K562 treated with DMSO at 1 percent for 48 hours (cell line): ENCODE measurements around the gene DUSP19. TPM values are rescaled to one million over a fixed set of nuclear protein-coding genes. Genes with fewer than 3 reads are reported as not detected.

Experiments used
- total RNA-seq: library from RNA; unstranded; fragments of 300-600 nt; gene quantifications from 2 replicates; pipeline ENCODE4 v1.2.3, GENCODE V29; 2022; ENCODE audit warnings: low replicate concordance; ENCODE audit errors: extremely low read depth

The DUSP19 gene, protein sequence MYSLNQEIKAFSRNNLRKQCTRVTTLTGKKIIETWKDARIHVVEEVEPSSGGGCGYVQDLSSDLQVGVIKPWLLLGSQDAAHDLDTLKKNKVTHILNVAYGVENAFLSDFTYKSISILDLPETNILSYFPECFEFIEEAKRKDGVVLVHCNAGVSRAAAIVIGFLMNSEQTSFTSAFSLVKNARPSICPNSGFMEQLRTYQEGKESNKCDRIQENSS
- not detected in 2 replicates for total RNA-seq

DNA sequence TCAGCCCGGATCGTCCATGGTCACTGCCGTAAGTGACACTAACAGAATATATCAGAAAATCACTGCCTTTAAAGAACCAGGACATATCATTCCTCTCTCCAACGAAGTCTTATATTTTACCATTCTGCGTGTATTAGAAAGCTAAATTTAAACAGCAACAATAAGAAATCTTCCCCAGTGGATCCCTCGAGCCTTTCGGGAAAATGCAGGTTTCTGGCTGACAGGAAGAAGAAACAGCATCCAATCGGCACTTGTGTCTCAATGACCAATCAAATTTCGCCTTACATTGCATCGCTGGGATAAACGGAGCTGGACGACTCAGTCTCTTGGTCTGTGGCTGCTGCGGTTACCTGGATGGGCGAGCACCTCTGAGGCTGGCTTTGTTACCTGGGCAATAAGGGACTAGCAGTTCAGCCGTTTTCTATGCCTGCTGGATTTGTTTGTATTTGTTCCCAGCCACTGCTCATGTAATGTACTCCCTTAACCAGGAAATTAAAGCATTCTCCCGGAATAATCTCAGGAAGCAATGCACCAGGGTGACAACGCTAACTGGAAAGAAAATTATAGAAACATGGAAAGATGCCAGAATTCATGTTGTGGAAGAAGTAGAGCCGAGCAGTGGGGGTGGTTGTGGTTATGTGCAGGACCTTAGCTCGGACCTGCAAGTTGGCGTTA, at the start of gene DUSP19:
DUSP19 (plus strand) TSS at position 284 of the 675 bp plus-strand sequence; CDS start at position 471, 187 bp downstream.

DNA sequence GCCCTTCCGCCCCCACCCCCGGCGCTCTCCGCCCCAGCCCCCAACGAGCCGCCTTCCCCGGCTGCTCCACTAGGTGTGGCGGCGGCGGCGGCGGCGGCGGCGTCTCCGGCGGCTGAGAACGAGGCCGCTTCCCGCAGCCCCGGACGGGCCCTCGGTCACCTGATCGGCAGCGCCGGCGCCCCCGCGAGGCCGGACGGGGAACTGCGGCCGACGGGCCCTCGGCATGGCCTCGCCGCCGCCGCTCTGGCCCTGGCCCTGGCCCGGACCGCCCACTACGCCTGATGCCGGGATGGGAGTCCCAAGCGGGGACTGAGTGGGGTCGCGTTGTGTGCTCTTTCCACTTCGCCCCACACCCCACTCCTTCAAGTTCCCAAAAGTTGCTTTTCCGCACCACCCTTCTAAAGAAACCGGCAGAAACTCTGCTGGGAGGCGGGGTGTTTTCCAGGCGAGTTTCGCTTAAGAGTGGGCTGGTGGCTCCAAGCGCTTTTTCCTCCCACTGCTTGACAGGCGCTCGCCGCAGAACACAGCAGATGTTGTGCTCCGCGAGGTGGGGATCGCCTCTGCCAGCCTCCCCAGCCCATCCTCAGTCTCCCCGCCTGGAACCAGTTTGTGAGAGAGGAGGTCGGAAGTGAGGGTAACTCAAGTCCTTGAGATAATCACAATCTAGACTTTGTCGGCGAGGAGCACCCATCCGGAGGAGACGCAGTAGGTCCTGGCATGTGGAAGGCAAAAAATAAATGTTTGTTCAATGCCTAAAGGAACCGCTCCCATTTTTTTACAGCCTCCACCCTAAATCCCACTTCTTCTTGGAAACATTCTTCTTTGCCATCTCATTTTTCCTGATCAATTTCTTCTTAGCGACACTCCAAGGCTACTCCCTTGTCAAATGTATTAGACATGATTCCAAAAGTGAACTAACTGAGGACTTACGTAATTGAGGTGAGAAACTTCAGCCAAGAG, 39.9 kb upstream of the DUSP19 start, which contains the start of gene NCKAP1:
NCKAP1 (minus strand) TSS at position 117 of the 960 bp plus-strand sequence. CDS start 358 bp downstream, outside the sequence.

DNA sequence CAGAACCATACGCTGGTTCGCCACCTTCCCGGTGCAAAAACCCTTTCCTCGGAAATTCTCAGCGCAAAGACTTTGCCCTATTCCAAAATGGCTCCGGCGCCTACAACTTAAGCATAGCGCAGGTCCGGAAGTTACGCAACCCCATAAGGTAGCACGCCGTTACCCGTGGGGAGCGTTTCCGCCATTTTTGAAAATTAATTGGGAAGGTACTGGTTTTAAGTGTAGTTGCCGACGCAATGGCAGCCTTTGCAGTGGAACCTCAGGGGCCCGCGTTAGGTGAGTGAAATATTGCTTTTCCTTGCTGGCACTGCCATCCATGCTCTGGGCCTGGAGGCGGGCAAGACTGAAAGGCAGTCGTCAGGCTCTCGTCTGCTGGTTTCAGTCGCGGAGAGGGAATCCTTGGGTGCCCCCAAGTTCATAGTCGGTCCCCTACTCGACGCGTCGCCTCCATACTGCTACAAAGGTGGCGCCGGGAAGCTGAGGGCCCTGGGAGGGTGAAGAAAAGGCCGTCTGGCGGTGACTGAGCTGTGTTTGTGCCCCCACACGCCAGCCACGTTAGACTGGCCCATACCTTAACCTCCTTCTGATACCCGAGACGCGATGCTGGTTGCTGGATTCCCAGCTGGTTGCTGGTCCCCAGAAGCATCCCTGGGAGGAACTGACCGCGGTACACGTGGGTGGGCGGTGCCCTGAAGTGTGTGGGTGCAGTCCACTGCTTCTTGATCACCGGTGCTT, 45.8 kb downstream of the DUSP19 start, which contains the start of gene NUP35:
NUP35 (plus strand) TSS at position 222 of the 735 bp plus-strand sequence; CDS start at position 237, 15 bp downstream.

Other genes with a start within 250 kb of the DUSP19 start
- not detected in 2 replicates for gene FRZB, start 212.1 kb upstream of the DUSP19 start, total RNA-seq
- gene NCKAP1, start 40.3 kb upstream of the DUSP19 start, total RNA-seq, result 244 TPM in 1 of 2 replicates, not detected in the other
- gene NUP35, start 45.7 kb downstream of the DUSP19 start, total RNA-seq, result not detected in 2 replicates